ENCODE measurements around the gene SYT1.

SYT1 gene

GRCh38 chr12:79008591-79008990 is 144.0 kb downstream of the SYT1 start:
- H3K4me3 ChIP-seq (ENCODE audit: control insufficient read depth, low read depth, low read length): no peak overlapping the region
- TF ChIP-seq CTCF (conservative IDR thresholded peaks at IDR 0.05; ENCODE audit: control insufficient read depth, insufficient read depth, low read depth, low read length): no peak
- no peak for DNase-seq (ENCODE audit: low read depth)

- no peak overlapping the region for H3K4me3 ChIP-seq (ENCODE audit: control insufficient read depth, low read depth, low read length)
- no peak for DNase-seq (ENCODE audit: low read depth)
- TF ChIP-seq CTCF (conservative IDR thresholded peaks at IDR 0.05; ENCODE audit: control insufficient read depth, insufficient read depth, low read depth, low read length): no peak
Measured at GRCh38 chr12:79012636-79013035, 148.1 kb downstream of the SYT1 start.

- no peak for TF ChIP-seq CTCF (conservative IDR thresholded peaks at IDR 0.05; ENCODE audit: control insufficient read depth, insufficient read depth, low read depth, low read length)
- no peak overlapping the region for H3K4me3 ChIP-seq (ENCODE audit: control insufficient read depth, low read depth, low read length)
- DNase-seq (ENCODE audit: low read depth): no peak
Measured at GRCh38 chr12:79016181-79016580, 151.6 kb downstream of the SYT1 start.

- DNase-seq (ENCODE audit: low read depth): no peak
- no peak for TF ChIP-seq CTCF (conservative IDR thresholded peaks at IDR 0.05; ENCODE audit: control insufficient read depth, insufficient read depth, low read depth, low read length)
- no peak overlapping the region for H3K4me3 ChIP-seq (ENCODE audit: control insufficient read depth, low read depth, low read length)
Measured at GRCh38 chr12:79019672-79020071, 155.1 kb downstream of the SYT1 start.

GRCh38 chr12:79020106-79020505 is 155.5 kb downstream of the SYT1 start:
- no peak for TF ChIP-seq CTCF (conservative IDR thresholded peaks at IDR 0.05; ENCODE audit: control insufficient read depth, insufficient read depth, low read depth, low read length)
- H3K4me3 ChIP-seq (ENCODE audit: control insufficient read depth, low read depth, low read length): no peak overlapping the region
- DNase-seq (ENCODE audit: low read depth): peak; percentile 25

- no peak for DNase-seq (ENCODE audit: low read depth)
- no peak for TF ChIP-seq CTCF (conservative IDR thresholded peaks at IDR 0.05; ENCODE audit: control insufficient read depth, insufficient read depth, low read depth, low read length)
- H3K4me3 ChIP-seq (ENCODE audit: control insufficient read depth, low read depth, low read length): no peak overlapping the region
Measured at GRCh38 chr12:79021021-79021420, 156.4 kb downstream of the SYT1 start.

GRCh38 chr12:79023261-79023660 is 158.7 kb downstream of the SYT1 start:
- peak; percentile 45 for DNase-seq (ENCODE audit: low read depth)
- no peak overlapping the region for H3K4me3 ChIP-seq (ENCODE audit: control insufficient read depth, low read depth, low read length)
- no peak for TF ChIP-seq CTCF (conservative IDR thresholded peaks at IDR 0.05; ENCODE audit: control insufficient read depth, insufficient read depth, low read depth, low read length)
